Epithelial cell of proximal tubule (primary cell): ENCODE measurements around the gene SARDH. TPM values are rescaled to one million over a fixed set of nuclear protein-coding genes. Genes with fewer than 3 reads are reported as not detected.

ENCODE experiments used
- DNase-seq: peaks from one replicate; pipeline ENCODE4 v3.0.0-alpha.2; 2011; ENCODE audit warnings: low read depth
- H3K4me3 ChIP-seq: 2 replicates; pipeline ENCODE4 v1.5.1; 2011; ENCODE audit warnings: low read depth, mild to moderate bottlenecking, low read length
- CTCF ChIP-seq: conservative IDR thresholded peaks from 2 replicates; pipeline ENCODE4 v1.5.1; 2012; ENCODE audit warnings: low read depth, mild to moderate bottlenecking, low read length
- total RNA-seq: library from RNA; depleted of rRNA; stranded (reverse); fragments of >200 nt; gene quantifications from 2 replicates; pipeline ENCODE4 v1.2.3, GENCODE V29; 2015

SARDH gene
- total RNA-seq, 1 donor from 2014 or later: 0.92 TPM

- no peak overlapping the region for H3K4me3 ChIP-seq
- no peak for DNase-seq
- no peak for TF ChIP-seq CTCF
Measured at GRCh38 chr9:133666387-133666786, 71.8 kb downstream of the SARDH start.

GRCh38 chr9:133665535-133665934 is 72.6 kb downstream of the SARDH start:
- H3K4me3 ChIP-seq: no peak overlapping the region
- DNase-seq: no peak
- TF ChIP-seq CTCF: no peak

DNA sequence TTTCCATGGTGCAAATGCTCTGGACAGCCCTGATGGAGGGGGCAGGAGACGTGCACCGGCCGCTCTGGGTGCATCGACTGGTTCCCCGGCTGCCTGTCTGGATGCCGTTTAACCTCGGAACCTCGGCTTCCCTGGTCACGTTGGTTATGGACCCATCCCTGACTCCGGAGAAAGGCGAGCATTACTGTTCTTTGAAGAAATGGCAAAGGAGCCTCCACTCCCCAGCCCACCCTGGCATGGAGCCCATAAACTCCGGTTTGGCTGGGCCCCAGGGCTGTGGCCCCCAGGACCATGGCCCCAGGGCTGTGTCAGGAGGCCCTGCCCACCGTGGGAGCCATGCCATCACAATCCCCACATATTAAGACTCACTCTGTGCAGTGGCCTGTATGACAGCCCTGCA is 73.1 kb downstream of the SARDH start:
- TF ChIP-seq CTCF: no peak
- no peak for DNase-seq
- no peak overlapping the region for H3K4me3 ChIP-seq

DNA sequence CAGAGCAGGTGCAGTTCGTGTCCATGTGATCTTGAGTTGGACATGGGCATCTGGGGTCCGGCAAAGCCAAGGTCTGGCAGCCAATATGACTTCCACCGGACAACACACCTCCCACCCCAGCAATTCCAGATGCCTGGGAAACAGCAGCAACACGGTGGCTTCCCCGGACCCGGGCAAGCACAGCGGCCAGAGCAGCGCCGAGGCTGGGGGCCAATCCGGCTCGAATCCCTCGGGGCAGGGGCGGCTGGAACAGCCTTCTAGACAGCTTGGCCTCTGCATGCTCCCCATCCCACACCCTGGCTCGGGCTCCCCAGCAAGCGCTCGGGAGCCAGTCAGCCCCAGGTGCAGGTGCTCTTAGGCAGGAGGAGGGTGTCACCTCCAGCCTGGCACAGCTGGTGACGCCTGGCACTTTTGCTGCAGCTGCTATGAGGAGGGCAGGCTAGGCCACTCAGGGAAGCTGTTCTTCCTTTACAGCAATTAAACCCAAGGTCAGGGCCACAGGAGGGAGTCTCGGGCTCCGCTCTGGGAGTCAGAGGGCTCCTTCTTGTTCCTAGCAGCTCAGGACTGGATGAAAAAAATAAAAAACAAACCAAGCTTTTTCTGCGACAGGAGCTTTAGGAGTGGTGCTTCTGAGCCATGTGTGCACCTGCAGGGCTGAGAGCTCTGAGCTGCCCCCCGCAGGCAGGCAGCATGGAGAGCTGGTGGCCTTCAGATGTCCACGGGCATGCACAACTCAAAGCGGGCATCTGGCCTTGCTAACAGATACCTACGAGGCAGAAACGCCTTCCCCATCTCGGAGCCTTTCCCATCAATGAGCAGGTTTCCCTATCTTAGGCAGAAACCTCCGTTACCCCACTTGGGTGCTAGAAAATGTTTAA is 73.7 kb downstream of the SARDH start:
- H3K4me3 ChIP-seq: no peak overlapping the region
- TF ChIP-seq CTCF: no peak
- no peak for DNase-seq

- DNase-seq: no peak
- H3K4me3 ChIP-seq: no peak overlapping the region
- TF ChIP-seq CTCF: no peak
Measured at GRCh38 chr9:133661846-133662540, 76.2 kb downstream of the SARDH start.

DNA sequence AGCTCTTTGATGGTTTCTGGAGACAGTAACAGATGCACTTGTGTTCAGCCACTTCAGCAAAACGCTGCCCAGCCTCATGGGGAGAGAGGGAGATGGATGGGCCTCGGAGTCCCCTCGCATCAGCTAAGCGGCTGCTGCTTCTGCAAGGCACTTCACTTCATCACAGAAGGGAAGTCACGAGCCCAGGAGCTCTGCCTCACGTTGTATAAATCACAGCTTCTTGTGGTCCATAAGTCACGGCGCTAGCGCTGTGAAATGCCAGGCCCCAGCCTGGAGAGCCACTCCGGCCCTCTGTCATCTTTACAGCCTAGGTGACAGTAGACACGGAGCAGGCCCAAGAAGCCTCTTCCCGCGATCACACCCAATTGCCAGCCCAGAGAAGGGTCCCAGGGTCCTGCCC is 78.6 kb downstream of the SARDH start:
- TF ChIP-seq CTCF: no peak
- no peak overlapping the region for H3K4me3 ChIP-seq
- no peak for DNase-seq
